ENCODE results near the gene ADIG. TPM values are rescaled to one million over a fixed set of nuclear protein-coding genes. Genes with fewer than 3 reads are reported as not detected.

Gene ADIG
- total RNA-seq, 1 donor = not detected

- Histone ChIP-seq H3K79me2 (ENCODE audit: insufficient read depth, low read length) (no peaks in the 10 kb centered on the region), H3K9me3 (ENCODE audit: low read depth, low read length) (no peaks in the 10 kb centered on the region), H3K4me1 (ENCODE audit: insufficient read depth, low read length) (peaks cover 6% of the 10 kb centered on the region), H3K4me2 (ENCODE audit: insufficient read depth, low read length) (no peak overlapping the region), H2AFZ (ENCODE audit: low read length) (no peak overlapping the region), H3K36me3 (ENCODE audit: insufficient read depth, low read length) (no peaks in the 10 kb centered on the region), H3K27ac (ENCODE audit: low read depth, low read length) (no peak overlapping the region), H4K20me1 (ENCODE audit: insufficient read depth, low read length) (no peaks in the 10 kb centered on the region), H3K27me3 (ENCODE audit: insufficient read depth, low read length) (peaks cover 30% of the 10 kb centered on the region), H3K4me3 (ENCODE audit: insufficient read depth, low read length) (no peak overlapping the region)
- no peak for DNase-seq (ENCODE audit: insufficient read length, low spot score, missing footprints)
- TF ChIP-seq CTCF (IDR thresholded peaks at IDR 0.05; ENCODE audit: extremely low read depth, low read depth, low read length) = no peak
Observed at GRCh38 chr20:38600057-38600456, 19.1 kb downstream of the ADIG start.

- peaks cover 6% of the 10 kb centered on the region for H3K4me1 ChIP-seq (ENCODE audit: insufficient read depth, low read length)
Observed at GRCh38 chr20:38601216-38602184, 20.5 kb downstream of the ADIG start, which contains the start of gene ARHGAP40. Gene ARHGAP40, plus strand, starts transcription at chr20:38601809.

GRCh38 chr20:38602185-38602581, 21.2 kb downstream of the ADIG start:
- no peak overlapping the region for H3K27ac ChIP-seq (ENCODE audit: low read depth, low read length)
- TF ChIP-seq CTCF (IDR thresholded peaks at IDR 0.05; ENCODE audit: extremely low read depth, low read depth, low read length) = no peak
- no peak overlapping the region for H3K4me3 ChIP-seq (ENCODE audit: insufficient read depth, low read length)
- peaks cover 6% of the 10 kb centered on the region for H3K4me1 ChIP-seq (ENCODE audit: insufficient read depth, low read length)
- H3K36me3 ChIP-seq (ENCODE audit: insufficient read depth, low read length) = no peaks in the 10 kb centered on the region
- no peaks in the 10 kb centered on the region for H3K79me2 ChIP-seq (ENCODE audit: insufficient read depth, low read length)
- H3K27me3 ChIP-seq (ENCODE audit: insufficient read depth, low read length) = peaks cover 42% of the 10 kb centered on the region
- no peak overlapping the region for H2AFZ ChIP-seq (ENCODE audit: low read length)
- no peak overlapping the region for H3K4me2 ChIP-seq (ENCODE audit: insufficient read depth, low read length)
- DNase-seq (ENCODE audit: insufficient read length, low spot score, missing footprints) = no peak
- no peaks in the 10 kb centered on the region for H4K20me1 ChIP-seq (ENCODE audit: insufficient read depth, low read length)
- H3K9me3 ChIP-seq (ENCODE audit: low read depth, low read length) = no peaks in the 10 kb centered on the region

More at GRCh38 chr20:38601216-38602184, 20.5 kb downstream of the ADIG start, which contains the start of gene ARHGAP40:
- H3K4me3 ChIP-seq (ENCODE audit: insufficient read depth, low read length) = peak within 1 kb of the TSS; percentile 37
- no peak within 1 kb of the TSS for H2AFZ ChIP-seq (ENCODE audit: low read length)
- no peaks in the 10 kb centered on the region for H3K79me2 ChIP-seq (ENCODE audit: insufficient read depth, low read length)
- no peaks in the 10 kb centered on the region for H3K9me3 ChIP-seq (ENCODE audit: low read depth, low read length)
- H3K36me3 ChIP-seq (ENCODE audit: insufficient read depth, low read length) = no peaks in the 10 kb centered on the region
- H4K20me1 ChIP-seq (ENCODE audit: insufficient read depth, low read length) = no peaks in the 10 kb centered on the region
- peak; percentile 18 for TF ChIP-seq CTCF (IDR thresholded peaks at IDR 0.05; ENCODE audit: extremely low read depth, low read depth, low read length)
- peak within 1 kb of the TSS; percentile 33 for H3K4me2 ChIP-seq (ENCODE audit: insufficient read depth, low read length)
- DNase-seq (ENCODE audit: insufficient read length, low spot score, missing footprints) = peak; percentile 70
- peaks cover 35% of the 10 kb centered on the region for H3K27me3 ChIP-seq (ENCODE audit: insufficient read depth, low read length)
- H3K27ac ChIP-seq (ENCODE audit: low read depth, low read length) = no peak within 1 kb of the TSS

GRCh38 chr20:38603286-38603685, 22.3 kb downstream of the ADIG start:
- Histone ChIP-seq H3K9me3 (ENCODE audit: low read depth, low read length) (no peaks in the 10 kb centered on the region), H3K4me1 (ENCODE audit: insufficient read depth, low read length) (peaks cover 6% of the 10 kb centered on the region), H3K79me2 (ENCODE audit: insufficient read depth, low read length) (no peaks in the 10 kb centered on the region), H2AFZ (ENCODE audit: low read length) (no peak overlapping the region), H3K36me3 (ENCODE audit: insufficient read depth, low read length) (no peaks in the 10 kb centered on the region), H3K4me2 (ENCODE audit: insufficient read depth, low read length) (no peak overlapping the region), H4K20me1 (ENCODE audit: insufficient read depth, low read length) (no peaks in the 10 kb centered on the region), H3K27me3 (ENCODE audit: insufficient read depth, low read length) (peaks cover 48% of the 10 kb centered on the region), H3K27ac (ENCODE audit: low read depth, low read length) (no peak overlapping the region), H3K4me3 (ENCODE audit: insufficient read depth, low read length) (no peak overlapping the region)
- DNase-seq (ENCODE audit: insufficient read length, low spot score, missing footprints) = no peak
- TF ChIP-seq CTCF (IDR thresholded peaks at IDR 0.05; ENCODE audit: extremely low read depth, low read depth, low read length) = no peak
